HUES48 (cell line): ENCODE results near the gene GRIK3.
"Not testable (repeated sequence)": the region's sequence is repeated elsewhere in the genome, so short reads cannot be mapped to it uniquely, and the experiment has no call there.

Experiments
- H3K27ac ChIP-seq: one replicate; pipeline ENCODE4 v1.7.0; 2013; ENCODE audit warnings: low read depth, low read length, inconsistent platforms
- H3K27me3 ChIP-seq: 2 replicates; pipeline ENCODE4 v1.6.1; 2013; ENCODE audit warnings: mild to moderate bottlenecking, low read length; ENCODE audit not compliant: control insufficient read depth, insufficient read depth
- H3K36me3 ChIP-seq: 2 replicates; pipeline ENCODE4 v1.6.1; 2013; ENCODE audit warnings: low read length; ENCODE audit not compliant: control insufficient read depth, insufficient read depth
- H3K4me1 ChIP-seq: 2 replicates; pipeline ENCODE4 v1.6.1; 2013; ENCODE audit warnings: mild to moderate bottlenecking, low read length; ENCODE audit not compliant: control insufficient read depth, insufficient read depth
- H3K4me3 ChIP-seq: 2 replicates; pipeline ENCODE4 v1.5.1; 2013; ENCODE audit warnings: mild to moderate bottlenecking, low read depth, low read length
- H3K9ac ChIP-seq: 2 replicates; pipeline ENCODE4 v1.6.1; 2013; ENCODE audit warnings: mild to moderate bottlenecking, low read depth, low read length, moderate library complexity
- H3K9me3 ChIP-seq: 2 replicates; pipeline ENCODE4 v1.6.1; 2013; ENCODE audit warnings: low read length; ENCODE audit not compliant: control insufficient read depth, insufficient read depth

GRIK3 gene

GRCh38 chr1:36772647-36773495, 261.4 kb downstream of the GRIK3 start:
- no peaks in the 10 kb centered on the region for H3K9me3 ChIP-seq
- peaks cover 34% of the 10 kb centered on the region for H3K4me1 ChIP-seq
- no peak overlapping the region for H3K4me3 ChIP-seq
- no peaks in the 10 kb centered on the region; the same call in 1 of the 2 replicates for H3K27me3 ChIP-seq
- H3K9ac ChIP-seq = no peak overlapping the region
- H3K36me3 ChIP-seq = no peaks in the 10 kb centered on the region
- H3K27ac ChIP-seq = no peak overlapping the region

GRCh38 chr1:36771660-36772284, 262.5 kb downstream of the GRIK3 start:
- peak overlapping the region; percentile 13; the same call in 1 of the 2 replicates for H3K4me3 ChIP-seq
- H3K36me3 ChIP-seq = no peaks in the 10 kb centered on the region
- no peaks in the 10 kb centered on the region; the same call in 1 of the 2 replicates for H3K27me3 ChIP-seq
- no peak overlapping the region for H3K9ac ChIP-seq
- H3K27ac ChIP-seq = peak overlapping the region; percentile 86
- H3K9me3 ChIP-seq = no peaks in the 10 kb centered on the region
- H3K4me1 ChIP-seq = peaks cover 34% of the 10 kb centered on the region

GRCh38 chr1:36771240-36771639, 263.1 kb downstream of the GRIK3 start:
- no peaks in the 10 kb centered on the region for H3K9me3 ChIP-seq
- no peak overlapping the region for H3K9ac ChIP-seq
- H3K4me3 ChIP-seq = peak overlapping the region; percentile 13; the same call in 1 of the 2 replicates
- H3K27me3 ChIP-seq = no peaks in the 10 kb centered on the region; the same call in 1 of the 2 replicates
- no peaks in the 10 kb centered on the region for H3K36me3 ChIP-seq
- H3K27ac ChIP-seq = peak overlapping the region; percentile 86
- H3K4me1 ChIP-seq = peaks cover 35% of the 10 kb centered on the region

GRCh38 chr1:36769886-36770830, 264.2 kb downstream of the GRIK3 start:
- peak overlapping the region; percentile 40; the same call in 1 of the 2 replicates for H3K9ac ChIP-seq
- peaks cover 43% of the 10 kb centered on the region for H3K4me1 ChIP-seq
- H3K36me3 ChIP-seq = no peaks in the 10 kb centered on the region
- H3K4me3 ChIP-seq = 0 out of 2 replicates have a peak overlapping the region, but pooled peaks have one; percentile 11
- H3K9me3 ChIP-seq = no peaks in the 10 kb centered on the region
- peak overlapping the region; percentile 86 for H3K27ac ChIP-seq
- H3K27me3 ChIP-seq = no peaks in the 10 kb centered on the region; the same call in 1 of the 2 replicates

- Histone ChIP-seq H3K27ac (no peak overlapping the region), H3K27me3 (no peaks in the 10 kb centered on the region; the same call in 1 of the 2 replicates), H3K9me3 (no peaks in the 10 kb centered on the region), H3K4me3 (no peak overlapping the region), H3K36me3 (no peaks in the 10 kb centered on the region), H3K4me1 (peaks cover 51% of the 10 kb centered on the region), H3K9ac (no peak overlapping the region)
These were observed 265.7 kb downstream of the GRIK3 start for GRCh38 chr1:36768486-36769178.

- H3K9ac ChIP-seq, H3K27me3 ChIP-seq, H3K36me3 ChIP-seq, H3K27ac ChIP-seq, H3K9me3 ChIP-seq, H3K4me3 ChIP-seq: not testable (repeated sequence)
- peaks cover 46% of the 10 kb centered on the region for H3K4me1 ChIP-seq
These were observed 266.9 kb downstream of the GRIK3 start for GRCh38 chr1:36767429-36767828.

- Histone ChIP-seq H3K9me3 (no peaks in the 10 kb centered on the region), H3K4me3 (no peak overlapping the region), H3K27me3 (no peaks in the 10 kb centered on the region; the same call in 1 of the 2 replicates), H3K4me1 (peaks cover 40% of the 10 kb centered on the region), H3K27ac (peak overlapping the region; percentile 59), H3K36me3 (no peaks in the 10 kb centered on the region), H3K9ac (no peak overlapping the region)
These were observed 267.8 kb downstream of the GRIK3 start for GRCh38 chr1:36766481-36766880.

- Histone ChIP-seq H3K36me3 (no peaks in the 10 kb centered on the region), H3K4me1 (peaks cover 36% of the 10 kb centered on the region), H3K27me3 (no peaks in the 10 kb centered on the region; the same call in 1 of the 2 replicates), H3K9me3 (no peaks in the 10 kb centered on the region), H3K9ac (no peak overlapping the region), H3K4me3 (no peak overlapping the region), H3K27ac (peak overlapping the region; percentile 59)
These were observed 268.5 kb downstream of the GRIK3 start for GRCh38 chr1:36765785-36766300.

- no peaks in the 10 kb centered on the region; the same call in 1 of the 2 replicates for H3K27me3 ChIP-seq
- H3K9ac ChIP-seq = no peak overlapping the region
- no peaks in the 10 kb centered on the region for H3K36me3 ChIP-seq
- H3K4me1 ChIP-seq = peaks cover 26% of the 10 kb centered on the region
- no peak overlapping the region for H3K4me3 ChIP-seq
- H3K27ac ChIP-seq = no peak overlapping the region
- no peaks in the 10 kb centered on the region for H3K9me3 ChIP-seq
These were observed 269.5 kb downstream of the GRIK3 start for GRCh38 chr1:36764798-36765197.

GRCh38 chr1:36763771-36764170, 270.5 kb downstream of the GRIK3 start:
- Histone ChIP-seq H3K9me3 (no peaks in the 10 kb centered on the region), H3K27me3 (no peaks in the 10 kb centered on the region; the same call in 1 of the 2 replicates), H3K4me1 (peaks cover 20% of the 10 kb centered on the region; the same call in 1 of the 2 replicates), H3K9ac (no peak overlapping the region), H3K4me3 (no peak overlapping the region), H3K36me3 (no peaks in the 10 kb centered on the region), H3K27ac (no peak overlapping the region)
